Heart right ventricle (tissue), 16 donors: Measurements from ENCODE around the gene NID2. TPM values are rescaled to one million over a fixed set of nuclear protein-coding genes. Genes with fewer than 3 reads are reported as not detected.

Experiments
- ATAC-seq, 8 donors: fragments of 200-7000 bp; cut with Tn5 transposase; one replicate each; pipeline ENCODE4 v1.9.1; 2020; ENCODE audit warnings: mild to moderate bottlenecking in 8 of 8, moderate library complexity in 8 of 8, moderate number of reproducible peaks in 1 of 8
- DNase-seq, 2 donors: peaks; one replicate each; pipeline ENCODE4 v3.0.0-alpha.2; 2020
- H3K27ac ChIP-seq, 10 donors: fragments of 200-600 bp; sonication (generic) in 2 of 10; one replicate each; pipeline versions ENCODE4 v1.5.0 to v1.8.0; 2020 to 2022; ENCODE audit warnings: mild to moderate bottlenecking in 3 of 10
- H3K27me3 ChIP-seq, 7 donors: fragments of 200-600 bp; one replicate each; pipeline ENCODE4 v1.8.0; 2021 to 2022; ENCODE audit warnings: mild to moderate bottlenecking in 2 of 7
- H3K36me3 ChIP-seq, 9 donors: fragments of 200-600 bp; sonication (generic) in 1 of 9; one replicate each; pipeline versions ENCODE4 v1.5.0 to v1.8.0; 2020 to 2022; ENCODE audit warnings: mild to moderate bottlenecking in 2 of 9
- H3K4me1 ChIP-seq, 9 donors: fragments of 200-600 bp; sonication (generic) in 1 of 9; one replicate each; pipeline versions ENCODE4 v1.5.0 to v1.8.0; 2020 to 2022; ENCODE audit warnings: mild to moderate bottlenecking in 4 of 9
- H3K4me3 ChIP-seq, 10 donors: fragments of 200-600 bp; sonication (generic) in 2 of 10; one replicate each; pipeline versions ENCODE4 v1.5.0 to v1.8.0; 2020 to 2022; ENCODE audit warnings: mild to moderate bottlenecking in 7 of 10, moderate library complexity in 2 of 10
- H3K9me3 ChIP-seq, 11 donors: fragments of 200-600 bp in 10 of 11; sonication (generic) in 2 of 11; one replicate each; pipeline versions ENCODE4 v1.5.0 to v1.8.0; 2013 to 2022; ENCODE audit warnings: mild to moderate bottlenecking in 2 of 11, control low read depth in 1 of 11, moderate library complexity in 1 of 11
- CTCF ChIP-seq, 9 donors: fragments of 200-600 bp; sonication (generic) in 2 of 9; IDR thresholded peaks; one replicate each; pipeline versions ENCODE4 v1.5.0 to v1.8.0; 2021 to 2022; ENCODE audit warnings: antibody characterized with exemption in 9 of 9, mild to moderate bottlenecking in 5 of 9, moderate library complexity in 1 of 9
- WGBS, 2 donors: extraction: QIAGEN DNeasy Blood & Tissue Kit; methylation state at CpG; one replicate each; pipeline ENCODE4 v1.1.7; 2013; ENCODE audit warnings: inconsistent platforms in 1 of 2; 5-methylcytosine and 5-hydroxymethylcytosine counted together
- intact Hi-C, 10 donors: fragments of 100-400 bp; cut with DNase I; formaldehyde crosslinking; loops; one replicate each; pipeline versions ENCODE4 v1.11.1 to v1.14.2; 2022
- polyA plus RNA-seq, 2 donors: library from polyadenylated mRNA; stranded (reverse); fragments of 200-250 nt; gene quantifications; one replicate each; pipeline ENCODE4 v1.2.3, GENCODE V29; 2013
- total RNA-seq, 10 donors: library from RNA; stranded (reverse); fragmentation: NEBNext Ultra II Directional in 3 of 10; extraction: Animal tissue kit (Norgen Biotek cat#: 25700) in 3 of 10; gene quantifications; one replicate each; pipeline versions ENCODE4 v1.2.1 to v1.2.4, GENCODE V29; 2021 to 2023
- donor health status: Arrhythmogenic right ventricular cardiomyopathy.
- donor health status: ischemic (EF 13 %, LVEDD 7.1; RV severe dilation, severe dysfunction).
- donor health status: healthy with polysubstance abuse.
- donor health status: DM: no; HTN: yes; CAD: no.
- donor health status: DM: no; HTN: no; CAD: no.
- donor health status: ischemic (EF 25% LVEDD 6.9; RV normal size, moderate dysfunction).
- donor health status: ischemic (EF 25% LVEDD 5.7; RV mildly dilated, moderate dysfunction).
- donor health status: healthy.
- donor health status: DM: yes; HTN: yes; CAD: no.
- donor health status: Ischemic cardiomyopathy.
- donor health status: ischemic (EF 35%, LVEDD 5.7; RV mildly dilated, moderate dysfunction).
- donor health status: nonischemic (EF 11% LVEDD 7.7; RV severe dilation, severe dysfunction).
- donor health status: DM: yes; HTN: yes; CAD: no.
- donor health status: PGD.
- donor health status: ischemic (EF 29% LVEDD 5.4; RV normal size, mild dysfunction).
- donor health status: nonischemic (EF 23%, LVEDD 6.1; RV moderate dilation, normal function).

Gene NID2
- total and polyA plus RNA-seq, 12 donors: 15.1 to 66.0 (median 36.5) TPM

DNA sequence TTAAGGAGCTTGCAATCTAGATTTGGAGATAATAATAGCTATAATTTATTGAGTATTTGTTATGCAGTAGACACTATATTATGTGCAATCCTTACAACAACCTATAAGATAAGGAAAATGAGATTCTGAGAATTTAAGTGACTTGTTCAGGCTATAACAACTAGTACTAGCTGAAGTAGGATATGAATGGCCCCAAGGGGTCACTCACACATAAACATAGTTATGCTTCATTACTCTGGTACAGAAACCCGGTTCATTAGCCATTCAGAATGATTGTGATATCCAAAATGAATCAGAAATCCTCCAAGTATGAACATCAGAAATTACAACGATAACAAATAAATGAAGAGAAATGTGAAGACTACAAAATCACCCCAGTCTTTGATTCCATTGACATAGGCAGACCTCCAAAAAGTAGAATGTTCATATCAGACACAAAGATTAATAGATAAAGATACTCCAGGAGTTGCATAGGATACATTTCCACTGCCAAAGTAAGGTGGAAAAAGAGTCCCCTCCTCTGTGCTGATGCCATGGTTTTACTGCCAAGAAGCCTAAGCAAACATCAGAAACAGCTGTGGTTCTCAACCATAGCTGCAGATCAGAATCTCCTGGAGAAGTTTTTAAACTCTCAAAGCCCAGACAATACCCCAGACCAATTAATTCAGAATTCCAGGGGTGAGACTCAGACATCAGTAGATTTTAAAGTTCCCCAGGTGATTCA, 8.6 kb upstream of the NID2 start:
- peaks cover 0 to 63% (median 24%) of the 10 kb centered on the region in 9 donors for H3K4me1 ChIP-seq
- H3K9me3 ChIP-seq: no peaks in the 10 kb centered on the region
- intact Hi-C loops: loop anchor here in 3 of 10 donors (5.0 kb wide), 3 partner anchors 40 to 55 kb away; no protein-coding TSS in a partner anchor
- H3K27me3 ChIP-seq: no peaks in the 10 kb centered on the region
- WGBS, 2 donors: 70 to 82% methylated on average over 2 of the region's 2 CpGs
- H3K4me3 ChIP-seq: no peak overlapping the region
- DNase-seq (no peak), ATAC-seq (no peak)
- H3K36me3 ChIP-seq: no peaks in the 10 kb centered on the region
- no peak for TF ChIP-seq CTCF (IDR thresholded peaks at IDR 0.05)
- peak overlapping the region in 5 of 10 donors; percentile 14 to 39 (median 29) for H3K27ac ChIP-seq

- no peak for TF ChIP-seq CTCF (IDR thresholded peaks at IDR 0.05)
- Histone ChIP-seq H3K36me3 (no peaks in the 10 kb centered on the region), H3K9me3 (no peaks in the 10 kb centered on the region), H3K4me1 (peaks cover 0 to 71% (median 34%) of the 10 kb centered on the region in 9 donors), H3K27ac (no peak overlapping the region), H3K4me3 (no peak overlapping the region), H3K27me3 (peaks cover 0 to 7% (median 0%) of the 10 kb centered on the region in 7 donors)
- intact Hi-C loops: loop anchor here in 3 of 10 donors (5.0 kb wide), 3 partner anchors 41 to 56 kb away; no protein-coding TSS in a partner anchor
- WGBS, 2 donors: 49 to 56% methylated on average over 4 of the region's 4 CpGs
- peak in 1 of 2 donors; percentile 21 for DNase-seq
- peak in 6 of 8 donors; percentile 15 to 75 (median 38) for ATAC-seq
These were observed 7.5 kb upstream of the NID2 start for GRCh38 chr14:52076334-52076733.

DNA sequence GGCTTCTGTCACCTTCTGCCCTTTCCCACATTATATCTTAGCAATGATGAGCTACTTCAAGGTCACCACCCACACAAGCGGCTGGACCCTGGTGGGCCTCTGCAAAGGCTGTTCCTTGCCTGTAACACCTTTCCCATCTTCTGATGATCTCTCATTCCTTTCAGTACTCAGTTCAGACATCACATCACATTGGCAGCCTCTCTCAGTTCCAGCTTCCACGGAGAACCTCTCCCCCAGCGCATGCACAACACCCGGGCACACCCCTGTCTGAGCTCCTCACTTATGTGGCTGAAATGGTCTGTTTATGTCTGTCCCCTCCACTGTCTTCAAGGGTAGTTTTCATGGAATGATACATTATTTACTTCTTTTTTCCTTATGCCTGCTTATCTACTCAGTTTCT, 6.5 kb upstream of the NID2 start:
- intact Hi-C loops: loop anchor here in 3 of 10 donors (5.0 kb wide), 3 partner anchors 42 to 57 kb away; no protein-coding TSS in a partner anchor

GRCh38 chr14:52073251-52073650, 4.4 kb upstream of the NID2 start:
- no peaks in the 10 kb centered on the region for H3K9me3 ChIP-seq
- no peak for DNase-seq
- WGBS, 2 donors: 51 to 58% methylated on average over 1 of the region's 1 CpG
- intact Hi-C loops: loop anchor here in 3 of 10 donors (5.0 kb wide), 3 partner anchors 54 to 76 kb away; no protein-coding TSS in a partner anchor
- H3K27ac ChIP-seq: peak overlapping the region in 2 of 10 donors; percentile 18 to 21
- ATAC-seq: no peak
- peaks cover 0 to 59% (median 41%) of the 10 kb centered on the region in 9 donors for H3K4me1 ChIP-seq
- no peak overlapping the region for H3K4me3 ChIP-seq
- H3K27me3 ChIP-seq: peaks cover 0 to 35% (median 0%) of the 10 kb centered on the region in 7 donors
- no peaks in the 10 kb centered on the region for H3K36me3 ChIP-seq
- TF ChIP-seq CTCF (IDR thresholded peaks at IDR 0.05): no peak

More for the DNA sequence above, 6.5 kb upstream of the NID2 start:
- Histone ChIP-seq H3K4me1 (peaks cover 0 to 70% (median 37%) of the 10 kb centered on the region in 9 donors), H3K4me3 (no peak overlapping the region), H3K9me3 (no peaks in the 10 kb centered on the region), H3K27me3 (peaks cover 0 to 14% (median 0%) of the 10 kb centered on the region in 7 donors), H3K36me3 (no peaks in the 10 kb centered on the region), H3K27ac (no peak overlapping the region)
- ATAC-seq (no peak), DNase-seq (no peak)
- WGBS, 2 donors: 94 to 95% methylated on average over 4 of the region's 4 CpGs
- no peak for TF ChIP-seq CTCF (IDR thresholded peaks at IDR 0.05)
